ENCODE data around the gene UBE4A. TPM values are rescaled to one million over a fixed set of nuclear protein-coding genes. Genes with fewer than 3 reads are reported as not detected.

Gene UBE4A
- polyA plus RNA-seq, 1 donor (not counting 4 experiments of a cell fraction or from before 2014, with no cell fraction given) = 19.5 TPM

- no peak overlapping the region for H2AFZ ChIP-seq (ENCODE audit: control insufficient read depth, low read length)
- no peak for TF ChIP-seq CTCF (optimal IDR thresholded peaks at IDR 0.05 in 1 of 3, IDR thresholded peaks at IDR 0.05 in 1 of 3, conservative IDR thresholded peaks at IDR 0.05 in 1 of 3; ENCODE audit: extremely low read depth in 1 of 3, insufficient read depth in 2 of 3, low read length in 3 of 3)
- no peak for TF ChIP-seq EZH2 (IDR thresholded peaks at IDR 0.05; ENCODE audit: low read length)
- H3K9me1 ChIP-seq (ENCODE audit: control insufficient read depth, extremely low read depth, insufficient read depth, low read length) = no peaks in the 10 kb centered on the region
- H3K9ac ChIP-seq (ENCODE audit: control insufficient read depth, extremely low read depth, insufficient read depth, low read length) = no peak overlapping the region
- FAIRE-seq = no peak
- no peak overlapping the region for H3K4me2 ChIP-seq (ENCODE audit: control insufficient read depth, extremely low read depth, insufficient read depth, low read depth, low read length)
- H3K4me1 ChIP-seq (ENCODE audit: control insufficient read depth, extremely low read depth, insufficient read depth, low read length) = no peaks in the 10 kb centered on the region
- peaks cover 27 to 40% of the 10 kb centered on the region in 2 experiments for H3K36me3 ChIP-seq (ENCODE audit: control insufficient read depth in 2 of 2, extremely low read depth in 1 of 2, insufficient read depth in 2 of 2, low read length in 2 of 2)
- dilution Hi-C loops (cut with MboI; ENCODE audit: extremely low pct_ligation_motif_present, low sequenced_read_pairs) = no loop called here
- no peaks in the 10 kb centered on the region for H3K9me3 ChIP-seq (ENCODE audit: control insufficient read depth, low read depth, low read length)
- DNase-seq (ENCODE audit: low read depth, low spot score) = no peak
- no peaks in the 10 kb centered on the region for H3K27me3 ChIP-seq (ENCODE audit: control insufficient read depth, extremely low read depth, insufficient read depth, low read length)
- no peak overlapping the region for H3K4me3 ChIP-seq (ENCODE audit: control insufficient read depth in 2 of 3, extremely low read depth in 1 of 3, insufficient read depth in 2 of 3, low read depth in 1 of 3, low read length in 3 of 3)
- H3K27ac ChIP-seq (ENCODE audit: control insufficient read depth, insufficient read depth, low read length) = no peak overlapping the region
- H4K20me1 ChIP-seq (ENCODE audit: control insufficient read depth, extremely low read depth, insufficient read depth, low read length) = no peaks in the 10 kb centered on the region
- H3K79me2 ChIP-seq (ENCODE audit: control insufficient read depth, insufficient read depth, low read length) = no peaks in the 10 kb centered on the region
These were observed 23.6 kb downstream of the UBE4A start for GRCh38 chr11:118382954-118383353.

GRCh38 chr11:118383657-118384056 lies 24.3 kb downstream of the UBE4A start:
- Histone ChIP-seq H4K20me1 (ENCODE audit: control insufficient read depth, extremely low read depth, insufficient read depth, low read length) (no peaks in the 10 kb centered on the region), H3K4me1 (ENCODE audit: control insufficient read depth, extremely low read depth, insufficient read depth, low read length) (no peaks in the 10 kb centered on the region), H2AFZ (ENCODE audit: control insufficient read depth, low read length) (no peak overlapping the region), H3K9ac (ENCODE audit: control insufficient read depth, extremely low read depth, insufficient read depth, low read length) (no peak overlapping the region), H3K27me3 (ENCODE audit: control insufficient read depth, extremely low read depth, insufficient read depth, low read length) (no peaks in the 10 kb centered on the region), H3K4me2 (ENCODE audit: control insufficient read depth, extremely low read depth, insufficient read depth, low read depth, low read length) (no peak overlapping the region), H3K4me3 (ENCODE audit: control insufficient read depth in 2 of 3, extremely low read depth in 1 of 3, insufficient read depth in 2 of 3, low read depth in 1 of 3, low read length in 3 of 3) (no peak overlapping the region), H3K9me3 (ENCODE audit: control insufficient read depth, low read depth, low read length) (no peaks in the 10 kb centered on the region), H3K36me3 (ENCODE audit: control insufficient read depth in 2 of 2, extremely low read depth in 1 of 2, insufficient read depth in 2 of 2, low read length in 2 of 2) (peaks cover 27 to 40% of the 10 kb centered on the region in 2 experiments), H3K9me1 (ENCODE audit: control insufficient read depth, extremely low read depth, insufficient read depth, low read length) (no peaks in the 10 kb centered on the region), H3K27ac (ENCODE audit: control insufficient read depth, insufficient read depth, low read length) (no peak overlapping the region), H3K79me2 (ENCODE audit: control insufficient read depth, insufficient read depth, low read length) (no peaks in the 10 kb centered on the region)
- FAIRE-seq = no peak
- dilution Hi-C loops (cut with MboI; ENCODE audit: extremely low pct_ligation_motif_present, low sequenced_read_pairs) = no loop called here
- no peak for TF ChIP-seq CTCF (optimal IDR thresholded peaks at IDR 0.05 in 1 of 3, IDR thresholded peaks at IDR 0.05 in 1 of 3, conservative IDR thresholded peaks at IDR 0.05 in 1 of 3; ENCODE audit: extremely low read depth in 1 of 3, insufficient read depth in 2 of 3, low read length in 3 of 3)
- TF ChIP-seq EZH2 (IDR thresholded peaks at IDR 0.05; ENCODE audit: low read length) = no peak
- no peak for DNase-seq (ENCODE audit: low read depth, low spot score)

Data from keratinocyte (primary cell).